HEK293 (cell line): ENCODE data around the gene CCDC138.

Experiments
- CTCF ChIA-PET: fragments of 350-600 bp; formaldehyde crosslinking; extraction: SDS; loops from one replicate; lab custom pipeline; 2021; ENCODE audit warnings: antibody characterized with exemption; lab: Yijun Ruan, JAX
- POLR2A ChIA-PET: fragments of 300-600 bp; formaldehyde crosslinking; extraction: SDS; loops from one replicate; lab custom pipeline; 2020; ENCODE audit warnings: antibody characterized with exemption, inconsistent platforms; lab: Yijun Ruan, JAX
- H3K27ac ChIP-seq: fragments of 200-500 bp; sonication (Bioruptor generic); 2 replicates; pipeline ENCODE4 v1.5.1; 2014; ENCODE audit warnings: low read depth, low read length, control low read depth, inconsistent platforms; ENCODE audit errors: extremely low read depth
- H3K36me3 ChIP-seq, 2 experiments: fragments of 200-500 bp in 1 of 2; sonication (Bioruptor generic) in 1 of 2; 1 replicate in 1 of 2; 2 replicates in 1 of 2; pipeline ENCODE4 v1.5.1; 2014 to 2017; ENCODE audit warnings: inconsistent platforms in 2 of 2, low read length in 2 of 2; ENCODE audit not compliant: control insufficient read depth in 2 of 2, insufficient read depth in 1 of 2
- H3K4me1 ChIP-seq: fragments of 200-500 bp; sonication (Bioruptor generic); 2 replicates; pipeline ENCODE4 v1.5.1; 2014; ENCODE audit warnings: mild to moderate bottlenecking, low read length, inconsistent platforms; ENCODE audit not compliant: control insufficient read depth, insufficient read depth
- H3K4me3 ChIP-seq: 2 replicates; pipeline ENCODE4 v1.5.1; 2011; ENCODE audit warnings: low read depth, mild to moderate bottlenecking, control low read depth, low read length, moderate library complexity
- H3K9me3 ChIP-seq: fragments of 200-500 bp; sonication (Bioruptor generic); 2 replicates; pipeline ENCODE4 v1.5.1; 2014; ENCODE audit warnings: low read depth, low read length, inconsistent platforms; ENCODE audit not compliant: control insufficient read depth, insufficient read depth
- GLI4 ChIP-seq: fragments of 450-650 bp; formaldehyde crosslinking; IDR thresholded peaks from 2 replicates; pipeline ENCODE4 v1.5.1; 2016; ENCODE audit warnings: missing biosample characterization, missing genetic modification characterization
- KLF1 ChIP-seq: fragments of 450-650 bp; formaldehyde crosslinking; IDR thresholded peaks from 2 replicates; pipeline ENCODE4 v1.5.1; 2016; ENCODE audit warnings: missing biosample characterization, missing genetic modification characterization
- REST ChIP-seq: fragments of 450-650 bp; formaldehyde crosslinking; IDR thresholded peaks from 2 replicates; pipeline ENCODE4 v1.5.1; 2016; ENCODE audit warnings: missing biosample characterization, missing genetic modification characterization
- ZEB2 ChIP-seq: fragments of 450-650 bp; formaldehyde crosslinking; IDR thresholded peaks from 2 replicates; pipeline ENCODE4 v1.5.1; 2016; ENCODE audit warnings: missing biosample characterization, missing genetic modification characterization
- ZNF121 ChIP-seq: fragments of 450-650 bp; formaldehyde crosslinking; IDR thresholded peaks from 2 replicates; pipeline ENCODE4 v1.5.1; 2016; ENCODE audit warnings: missing biosample characterization, missing genetic modification characterization
- ZNF223 ChIP-seq: fragments of 450-650 bp; formaldehyde crosslinking; IDR thresholded peaks from 2 replicates; pipeline ENCODE4 v1.5.1; 2016; ENCODE audit warnings: missing biosample characterization, missing genetic modification characterization
- ZNF335 ChIP-seq: fragments of 450-650 bp; formaldehyde crosslinking; conservative IDR thresholded peaks from 2 replicates; pipeline ENCODE4 v1.5.1; 2016; ENCODE audit warnings: missing biosample characterization, missing genetic modification characterization
- ZNF362 ChIP-seq: fragments of 450-650 bp; formaldehyde crosslinking; IDR thresholded peaks from 2 replicates; pipeline ENCODE4 v1.5.1; 2016; ENCODE audit warnings: missing biosample characterization, missing genetic modification characterization
- ZNF701 ChIP-seq: fragments of 450-650 bp; formaldehyde crosslinking; IDR thresholded peaks from 2 replicates; pipeline ENCODE4 v1.5.1; 2016; ENCODE audit warnings: missing biosample characterization, missing genetic modification characterization
- ZNF843 ChIP-seq: fragments of 450-650 bp; formaldehyde crosslinking; IDR thresholded peaks from 2 replicates; pipeline ENCODE4 v1.5.1; 2016; ENCODE audit warnings: missing biosample characterization, missing genetic modification characterization
- TF ChIP-seq, protein P1 (sequence below): fragments of 450-650 bp; formaldehyde crosslinking; IDR thresholded peaks from 2 replicates; pipeline ENCODE4 v1.5.1; 2016; ENCODE audit warnings: missing biosample characterization, missing genetic modification characterization
- TF ChIP-seq, protein P2 (sequence below): fragments of 450-650 bp; formaldehyde crosslinking; IDR thresholded peaks from 2 replicates; pipeline ENCODE4 v1.5.1; 2016; ENCODE audit warnings: missing biosample characterization, missing genetic modification characterization
- TF ChIP-seq, protein P3 (sequence below): fragments of 450-650 bp; formaldehyde crosslinking; IDR thresholded peaks from 2 replicates; pipeline ENCODE4 v1.5.1; 2016; ENCODE audit warnings: missing biosample characterization, missing genetic modification characterization

CCDC138 gene

GRCh38 chr2:108778857-108779256 lies 7.7 kb upstream of the CCDC138 start:
- Histone ChIP-seq H3K4me3 (no peak overlapping the region), H3K9me3 (no peaks in the 10 kb centered on the region), H3K27ac (no peak overlapping the region), H3K4me1 (no peaks in the 10 kb centered on the region), H3K36me3 (peaks cover 69 to 76% of the 10 kb centered on the region in 2 experiments)
- POLR2A ChIA-PET, result no interaction called here
- CTCF ChIA-PET, result no interaction called here
- TF ChIP-seq ZNF843 (no peak), ZNF701 (tag by site-specific recombination) (no peak)

GRCh38 chr2:108786008-108786353 lies 590 bp upstream of the CCDC138 start:
- H3K4me1 ChIP-seq, result no peaks in the 10 kb centered on the region
- H3K4me3 ChIP-seq, result peak overlapping the region; percentile 77
- CTCF ChIA-PET, result no interaction called here
- no peaks in the 10 kb centered on the region for H3K9me3 ChIP-seq
- no peak for TF ChIP-seq ZEB2
- TF ChIP-seq, protein P1, sequence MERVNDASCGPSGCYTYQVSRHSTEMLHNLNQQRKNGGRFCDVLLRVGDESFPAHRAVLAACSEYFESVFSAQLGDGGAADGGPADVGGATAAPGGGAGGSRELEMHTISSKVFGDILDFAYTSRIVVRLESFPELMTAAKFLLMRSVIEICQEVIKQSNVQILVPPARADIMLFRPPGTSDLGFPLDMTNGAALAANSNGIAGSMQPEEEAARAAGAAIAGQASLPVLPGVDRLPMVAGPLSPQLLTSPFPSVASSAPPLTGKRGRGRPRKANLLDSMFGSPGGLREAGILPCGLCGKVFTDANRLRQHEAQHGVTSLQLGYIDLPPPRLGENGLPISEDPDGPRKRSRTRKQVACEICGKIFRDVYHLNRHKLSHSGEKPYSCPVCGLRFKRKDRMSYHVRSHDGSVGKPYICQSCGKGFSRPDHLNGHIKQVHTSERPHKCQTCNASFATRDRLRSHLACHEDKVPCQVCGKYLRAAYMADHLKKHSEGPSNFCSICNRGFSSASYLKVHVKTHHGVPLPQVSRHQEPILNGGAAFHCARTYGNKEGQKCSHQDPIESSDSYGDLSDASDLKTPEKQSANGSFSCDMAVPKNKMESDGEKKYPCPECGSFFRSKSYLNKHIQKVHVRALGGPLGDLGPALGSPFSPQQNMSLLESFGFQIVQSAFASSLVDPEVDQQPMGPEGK (tag by site-specific recombination), result no peak
- TF ChIP-seq ZNF362 (tag by site-specific recombination), result peak; percentile 97
- POLR2A ChIA-PET, result no interaction called here
- H3K36me3 ChIP-seq, result peaks cover 54 to 56% of the 10 kb centered on the region in 2 experiments
- H3K27ac ChIP-seq, result peak overlapping the region; percentile 81; the same call in 1 of the 2 replicates

- CTCF ChIA-PET, result no interaction called here
- POLR2A ChIA-PET, result no interaction called here
These were observed 608 bp downstream of the CCDC138 start for GRCh38 chr2:108787216-108787541.

DNA sequence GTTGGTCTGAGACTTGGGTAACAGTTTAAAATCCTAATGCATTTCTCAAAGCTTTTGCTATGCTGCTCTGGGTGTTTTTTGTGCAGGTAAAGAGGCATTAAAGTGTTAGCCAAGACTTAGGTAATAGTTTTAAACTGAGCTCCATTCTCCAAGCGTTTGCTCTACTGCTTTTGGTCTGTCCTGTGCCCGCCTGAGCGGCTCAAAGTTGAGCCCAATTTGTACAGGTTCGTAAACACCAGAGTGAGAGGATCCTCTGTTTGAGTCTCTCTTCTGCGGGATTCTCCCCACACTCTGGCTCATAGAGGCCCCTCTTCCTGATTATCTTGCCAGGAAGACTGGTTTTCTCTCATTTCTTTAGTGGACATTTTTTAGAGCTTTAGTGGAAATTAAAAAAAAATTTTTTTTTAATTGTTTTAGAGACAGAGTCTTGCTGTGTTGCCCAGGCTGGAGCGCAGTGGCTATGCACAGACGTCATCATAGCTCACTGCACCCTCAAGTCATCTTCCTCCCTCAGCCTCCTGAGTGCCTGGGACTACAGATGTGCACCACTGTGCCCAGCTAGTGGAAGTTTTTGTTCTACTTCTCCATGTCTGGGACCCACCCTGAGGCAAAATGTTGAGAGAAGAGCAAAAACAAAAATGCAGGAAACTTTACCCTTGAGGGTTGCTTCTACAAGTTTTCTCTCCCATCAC lies 16.6 kb downstream of the CCDC138 start:
- CTCF ChIA-PET, result interaction anchor here (0.7 kb wide), 1 partner anchor 390 kb away, joined by 3 read pairs; no protein-coding TSS in a partner anchor
- Histone ChIP-seq H3K27ac (no peak overlapping the region), H3K9me3 (no peaks in the 10 kb centered on the region), H3K4me1 (no peaks in the 10 kb centered on the region), H3K36me3 (peaks cover 35 to 68% of the 10 kb centered on the region in 2 experiments), H3K4me3 (no peak overlapping the region)
- POLR2A ChIA-PET, result no interaction called here
- TF ChIP-seq, protein P2, sequence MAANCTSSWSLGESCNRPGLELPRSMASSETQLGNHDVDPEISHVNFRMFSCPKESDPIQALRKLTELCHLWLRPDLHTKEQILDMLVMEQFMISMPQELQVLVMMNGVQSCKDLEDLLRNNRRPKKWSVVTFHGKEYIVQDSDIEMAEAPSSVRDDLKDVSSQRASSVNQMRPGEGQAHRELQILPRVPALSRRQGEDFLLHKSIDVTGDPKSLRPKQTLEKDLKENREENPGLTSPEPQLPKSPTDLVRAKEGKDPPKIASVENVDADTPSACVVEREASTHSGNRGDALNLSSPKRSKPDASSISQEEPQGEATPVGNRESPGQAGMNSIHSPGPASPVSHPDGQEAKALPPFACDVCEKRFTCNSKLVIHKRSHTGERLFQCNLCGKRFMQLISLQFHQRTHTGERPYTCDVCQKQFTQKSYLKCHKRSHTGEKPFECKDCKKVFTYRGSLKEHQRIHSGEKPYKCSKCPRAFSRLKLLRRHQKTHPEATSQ (tag by site-specific recombination), result no peak
- TF ChIP-seq KLF1 (no peak), GLI4 (tag by site-specific recombination) (no peak), ZNF121 (tag by site-specific recombination) (no peak), ZNF223 (tag by site-specific recombination) (no peak), REST (no peak)

More at GRCh38 chr2:108787216-108787541, 608 bp downstream of the CCDC138 start:
- Histone ChIP-seq H3K27ac (peak overlapping the region; percentile 81; the same call in 1 of the 2 replicates), H3K36me3 (peaks cover 49 to 57% of the 10 kb centered on the region in 2 experiments), H3K9me3 (no peaks in the 10 kb centered on the region), H3K4me1 (no peaks in the 10 kb centered on the region), H3K4me3 (peak overlapping the region; percentile 77)
- TF ChIP-seq, protein P3, sequence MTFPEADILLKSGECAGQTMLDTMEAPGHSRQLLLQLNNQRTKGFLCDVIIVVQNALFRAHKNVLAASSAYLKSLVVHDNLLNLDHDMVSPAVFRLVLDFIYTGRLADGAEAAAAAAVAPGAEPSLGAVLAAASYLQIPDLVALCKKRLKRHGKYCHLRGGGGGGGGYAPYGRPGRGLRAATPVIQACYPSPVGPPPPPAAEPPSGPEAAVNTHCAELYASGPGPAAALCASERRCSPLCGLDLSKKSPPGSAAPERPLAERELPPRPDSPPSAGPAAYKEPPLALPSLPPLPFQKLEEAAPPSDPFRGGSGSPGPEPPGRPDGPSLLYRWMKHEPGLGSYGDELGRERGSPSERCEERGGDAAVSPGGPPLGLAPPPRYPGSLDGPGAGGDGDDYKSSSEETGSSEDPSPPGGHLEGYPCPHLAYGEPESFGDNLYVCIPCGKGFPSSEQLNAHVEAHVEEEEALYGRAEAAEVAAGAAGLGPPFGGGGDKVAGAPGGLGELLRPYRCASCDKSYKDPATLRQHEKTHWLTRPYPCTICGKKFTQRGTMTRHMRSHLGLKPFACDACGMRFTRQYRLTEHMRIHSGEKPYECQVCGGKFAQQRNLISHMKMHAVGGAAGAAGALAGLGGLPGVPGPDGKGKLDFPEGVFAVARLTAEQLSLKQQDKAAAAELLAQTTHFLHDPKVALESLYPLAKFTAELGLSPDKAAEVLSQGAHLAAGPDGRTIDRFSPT, result no peak
- peak; percentile 63; the same call in 1 of the 2 replicates for TF ChIP-seq ZNF335 (tag by site-specific recombination)
